HCT116 (cell line): ENCODE results near the gene CCDC92B. TPM values are rescaled to one million over a fixed set of nuclear protein-coding genes. Genes with fewer than 3 reads are reported as not detected.

ENCODE experiments used
- ATAC-seq: fragments of 200-7000 bp; cut with Tn5 transposase; 2 replicates; pipeline ENCODE4 v1.9.1; 2020; ENCODE audit warnings: mild to moderate bottlenecking, moderate library complexity
- BruUV-seq: library from RNA; stranded (reverse); fragments of 400-500 nt; replicated peaks from 2 replicates; lab custom pipeline; 2021; lab: Mats Ljungman, UMichigan
- CTCF ChIA-PET: fragments of 300-600 bp; sonication (Branson Sonifier 250); formaldehyde crosslinking; loops from one replicate; lab custom pipeline; 2021; ENCODE audit warnings: antibody characterized with exemption; lab: Charles Lee
- POLR2A ChIA-PET: fragments of 300-600, 350-600 bp; sonication (Branson Sonifier 250); formaldehyde crosslinking; loops from one replicate; lab custom pipeline; 2021; ENCODE audit warnings: antibody characterized with exemption; lab: Charles Lee
- RAD21 ChIA-PET, 2 experiments: fragments of 300-600 bp; sonication (Branson Sonifier 250); formaldehyde crosslinking; loops; one replicate each; lab custom pipeline; 2023; ENCODE audit warnings: low total read pairs in 2 of 2; ENCODE audit not compliant: uncharacterized antibody in 2 of 2, unreplicated experiment in 2 of 2, low non-redundant PET in 1 of 2; lab: Charles Lee
- DNase-seq: peaks from one replicate; pipeline ENCODE4 v3.0.0-alpha.2; 2010; ENCODE audit warnings: low read depth, low spot score
- H2AFZ ChIP-seq: fragments of 200-600 bp; shearing (Covaris generic), sonication (generic); 2 replicates; pipeline ENCODE4 v1.6.1; 2017; ENCODE audit warnings: low read depth, mixed run types, mixed read lengths, antibody characterized with exemption, low read length; ENCODE audit not compliant: poor library complexity, severe bottlenecking
- H3K27ac ChIP-seq: 2 replicates; pipeline ENCODE4 v1.5.1; 2012; ENCODE audit warnings: low read depth, low read length
- H3K27me3 ChIP-seq: fragments of 200-600 bp; sonication (generic); 2 replicates; pipeline ENCODE4 v1.6.1; 2016; ENCODE audit warnings: mixed run types, low read length, mixed read lengths; ENCODE audit not compliant: insufficient read depth
- H3K36me3 ChIP-seq, 2 experiments: fragments of 200-500 bp in 1 of 2; fragments of 200-600 bp in 1 of 2; sonication (Bioruptor generic) in 1 of 2; sonication (generic) in 1 of 2; 2 replicates each; pipeline versions ENCODE4 v1.5.1 to v1.6.1; 2014 to 2016; ENCODE audit warnings: low read length in 2 of 2, inconsistent platforms in 1 of 2, mixed read lengths in 1 of 2, mixed run types in 1 of 2; ENCODE audit not compliant: insufficient read depth in 2 of 2, control insufficient read depth in 1 of 2
- H3K4me1 ChIP-seq, 2 experiments: fragments of 200-600 bp in 1 of 2; sonication (generic) in 1 of 2; 2 replicates each; pipeline versions ENCODE4 v1.5.1 to v1.6.1; 2012 to 2017; ENCODE audit warnings: low read length in 2 of 2, inconsistent platforms in 1 of 2, mild to moderate bottlenecking in 1 of 2, mixed read lengths in 1 of 2, mixed run types in 1 of 2, moderate library complexity in 1 of 2; ENCODE audit not compliant: insufficient read depth in 2 of 2, control insufficient read depth in 1 of 2
- H3K4me2 ChIP-seq: fragments of 200-600 bp; sonication (generic); 2 replicates; pipeline ENCODE4 v1.6.1; 2017; ENCODE audit warnings: mixed run types, low read length, mixed read lengths
- H3K4me3 ChIP-seq, 2 experiments: fragments of 200-600 bp in 1 of 2; sonication (generic) in 1 of 2; replicated peaks in 1 of 2; 2 replicates each; pipeline ENCODE4 v1.5.1; 2011 to 2016; ENCODE audit warnings: low read length in 2 of 2, control low read depth in 1 of 2, low read depth in 1 of 2, mild to moderate bottlenecking in 1 of 2, mixed read lengths in 1 of 2, mixed run types in 1 of 2
- H3K79me2 ChIP-seq: fragments of 200-600 bp; sonication (generic); 2 replicates; pipeline ENCODE4 v1.6.1; 2017; ENCODE audit warnings: mild to moderate bottlenecking, mixed run types, low read length, moderate library complexity, mixed read lengths; ENCODE audit not compliant: insufficient read depth
- H3K9ac ChIP-seq: fragments of 200-600 bp; sonication (generic); 2 replicates; pipeline ENCODE4 v1.6.1; 2016; ENCODE audit warnings: low read length, mixed read lengths
- H3K9me2 ChIP-seq: fragments of 200-600 bp; sonication (generic), shearing (Covaris generic); 2 replicates; pipeline ENCODE4 v1.6.1; 2017; ENCODE audit warnings: mixed run types, mild to moderate bottlenecking, moderate library complexity; ENCODE audit not compliant: insufficient read depth
- H3K9me3 ChIP-seq, 2 experiments: fragments of 200-500 bp in 1 of 2; fragments of 200-600 bp in 1 of 2; sonication (Bioruptor generic) in 1 of 2; sonication (generic) in 1 of 2; 2 replicates each; pipeline ENCODE4 v1.6.1; 2014 to 2017; ENCODE audit warnings: low read length in 2 of 2, mixed read lengths in 2 of 2, inconsistent platforms in 1 of 2, low read depth in 1 of 2, mild to moderate bottlenecking in 1 of 2, mixed run types in 1 of 2, moderate library complexity in 1 of 2; ENCODE audit not compliant: control insufficient read depth in 1 of 2, insufficient read depth in 1 of 2
- H4K20me1 ChIP-seq: fragments of 200-600 bp; sonication (generic), shearing (Covaris generic); 2 replicates; pipeline ENCODE4 v1.6.1; 2017; ENCODE audit warnings: mixed run types, mild to moderate bottlenecking, moderate library complexity; ENCODE audit not compliant: insufficient read depth
- CEBPB ChIP-seq: IDR thresholded peaks from 2 replicates; pipeline ENCODE4 v1.6.1; 2012; ENCODE audit warnings: low read depth
- EGR1 ChIP-seq: IDR thresholded peaks from 2 replicates; pipeline ENCODE4 v1.6.1; 2012; ENCODE audit warnings: low read depth
- ELF1 ChIP-seq: IDR thresholded peaks from 2 replicates; pipeline ENCODE4 v1.6.1; 2012; ENCODE audit warnings: low read depth, borderline replicate concordance
- EZH2 ChIP-seq: fragments of 200-600 bp; sonication (generic); IDR thresholded peaks from 2 replicates; pipeline ENCODE4 v1.6.1; 2017; ENCODE audit warnings: antibody characterized with exemption, mixed run types
- EZH2phosphoT487 ChIP-seq: fragments of 200-600 bp; IDR thresholded peaks from 2 replicates; pipeline ENCODE4 v1.6.1; 2018; ENCODE audit warnings: antibody characterized with exemption, borderline replicate concordance
- JUND ChIP-seq: IDR thresholded peaks from 2 replicates; pipeline ENCODE4 v1.6.1; 2012
- POLR2A ChIP-seq: IDR thresholded peaks from 2 replicates; pipeline ENCODE4 v1.7.0; 2011; ENCODE audit warnings: borderline replicate concordance; ENCODE audit not compliant: insufficient read depth, insufficient read length; ENCODE audit errors: extremely low read depth
- SIN3A ChIP-seq: IDR thresholded peaks from 2 replicates; pipeline ENCODE4 v1.6.1; 2012; ENCODE audit warnings: low read depth
- SP1 ChIP-seq: IDR thresholded peaks from 2 replicates; pipeline ENCODE4 v1.6.1; 2012; ENCODE audit warnings: low read depth
- SRF ChIP-seq: IDR thresholded peaks from 2 replicates; pipeline ENCODE4 v1.6.1; 2012; ENCODE audit warnings: low read depth
- TCF7L2 ChIP-seq: IDR thresholded peaks from 2 replicates; pipeline ENCODE4 v1.7.0; 2011; ENCODE audit warnings: borderline replicate concordance, inconsistent platforms; ENCODE audit not compliant: insufficient read depth, insufficient read length; ENCODE audit errors: extremely low read depth
- ZFX ChIP-seq: fragments of 450-650 bp; IDR thresholded peaks from 2 replicates; pipeline ENCODE4 v1.6.1; 2017
- ZNF274 ChIP-seq: fragments of 200-500 bp; sonication (Bioruptor generic); IDR thresholded peaks from 2 replicates; pipeline ENCODE4 v1.6.1; 2014; ENCODE audit warnings: mild to moderate bottlenecking, low read depth, low read length, inconsistent platforms
- intact Hi-C: fragments of 100-400 bp; cut with micrococcal nuclease; formaldehyde crosslinking; loops from 2 replicates; pipeline ENCODE4 v1.10.0; 2022
- total RNA-seq: library from RNA; stranded (reverse); gene quantifications from one replicate; pipeline ENCODE4 v1.2.1, GENCODE V29; 2021; ENCODE audit not compliant: unreplicated experiment
- TF ChIP-seq, protein P1 (sequence below): IDR thresholded peaks from 2 replicates; pipeline ENCODE4 v1.6.1; 2012
- TF ChIP-seq, protein P2 (sequence below): IDR thresholded peaks from 2 replicates; pipeline ENCODE4 v1.6.1; 2011; ENCODE audit warnings: mild to moderate bottlenecking, low read length, moderate library complexity; ENCODE audit not compliant: insufficient replicate concordance; ENCODE audit errors: extremely low read depth
- TF ChIP-seq, protein P3 (sequence below): IDR thresholded peaks from 2 replicates; pipeline ENCODE4 v1.6.1; 2012

CCDC92B gene
- total RNA-seq, 1 experiment from 2014 or later = 0.17 TPM

GRCh38 chr17:2796164-2797125, 47.0 kb upstream of the CCDC92B start, which contains the start of gene RAP1GAP2:
Gene RAP1GAP2 (plus strand): TSS chr17:2796438. CDS start chr17:2796528, 90 bp downstream.
- Histone ChIP-seq H3K27me3 (no peaks in the 10 kb centered on the region), H3K79me2 (no peaks in the 10 kb centered on the region), H3K36me3 (no peaks in the 10 kb centered on the region), H3K27ac (no peak within 1 kb of the TSS), H3K9me3 (no peaks in the 10 kb centered on the region), H3K9me2 (no peaks in the 10 kb centered on the region), H4K20me1 (no peaks in the 10 kb centered on the region), H2AFZ (no peak within 1 kb of the TSS), H3K4me2 (no peak within 1 kb of the TSS), H3K4me1 (no peaks in the 10 kb centered on the region), H3K4me3 (no peak within 1 kb of the TSS), H3K9ac (no peak within 1 kb of the TSS)
- DNase-seq (no peak), ATAC-seq (no peak; the same call in 1 of the 2 replicates)
- intact Hi-C loops = no loop called here
- POLR2A ChIA-PET = no interaction called here
- no TSS peak for BruUV-seq
- RAD21 ChIA-PET = no interaction called here
- TF ChIP-seq SIN3A (no peak), SRF (no peak), EZH2phosphoT487 (no peak), ELF1 (no peak), CEBPB (no peak), ZNF274 (no peak), POLR2A (no peak), TCF7L2 (no peak), SP1 (no peak), JUND (no peak), ZFX (no peak), EGR1 (no peak), EZH2 (no peak)
- TF ChIP-seq, protein P1, sequence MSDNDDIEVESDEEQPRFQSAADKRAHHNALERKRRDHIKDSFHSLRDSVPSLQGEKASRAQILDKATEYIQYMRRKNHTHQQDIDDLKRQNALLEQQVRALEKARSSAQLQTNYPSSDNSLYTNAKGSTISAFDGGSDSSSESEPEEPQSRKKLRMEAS = no peak
- TF ChIP-seq, protein P2, sequence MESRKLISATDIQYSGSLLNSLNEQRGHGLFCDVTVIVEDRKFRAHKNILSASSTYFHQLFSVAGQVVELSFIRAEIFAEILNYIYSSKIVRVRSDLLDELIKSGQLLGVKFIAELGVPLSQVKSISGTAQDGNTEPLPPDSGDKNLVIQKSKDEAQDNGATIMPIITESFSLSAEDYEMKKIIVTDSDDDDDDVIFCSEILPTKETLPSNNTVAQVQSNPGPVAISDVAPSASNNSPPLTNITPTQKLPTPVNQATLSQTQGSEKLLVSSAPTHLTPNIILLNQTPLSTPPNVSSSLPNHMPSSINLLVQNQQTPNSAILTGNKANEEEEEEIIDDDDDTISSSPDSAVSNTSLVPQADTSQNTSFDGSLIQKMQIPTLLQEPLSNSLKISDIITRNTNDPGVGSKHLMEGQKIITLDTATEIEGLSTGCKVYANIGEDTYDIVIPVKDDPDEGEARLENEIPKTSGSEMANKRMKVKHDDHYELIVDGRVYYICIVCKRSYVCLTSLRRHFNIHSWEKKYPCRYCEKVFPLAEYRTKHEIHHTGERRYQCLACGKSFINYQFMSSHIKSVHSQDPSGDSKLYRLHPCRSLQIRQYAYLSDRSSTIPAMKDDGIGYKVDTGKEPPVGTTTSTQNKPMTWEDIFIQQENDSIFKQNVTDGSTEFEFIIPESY = no peak
- TF ChIP-seq, protein P3, sequence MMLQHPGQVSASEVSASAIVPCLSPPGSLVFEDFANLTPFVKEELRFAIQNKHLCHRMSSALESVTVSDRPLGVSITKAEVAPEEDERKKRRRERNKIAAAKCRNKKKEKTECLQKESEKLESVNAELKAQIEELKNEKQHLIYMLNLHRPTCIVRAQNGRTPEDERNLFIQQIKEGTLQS = no peak
- CTCF ChIA-PET = no interaction called here
